ENCODE measurements around the gene SLC8B1.

DNA sequence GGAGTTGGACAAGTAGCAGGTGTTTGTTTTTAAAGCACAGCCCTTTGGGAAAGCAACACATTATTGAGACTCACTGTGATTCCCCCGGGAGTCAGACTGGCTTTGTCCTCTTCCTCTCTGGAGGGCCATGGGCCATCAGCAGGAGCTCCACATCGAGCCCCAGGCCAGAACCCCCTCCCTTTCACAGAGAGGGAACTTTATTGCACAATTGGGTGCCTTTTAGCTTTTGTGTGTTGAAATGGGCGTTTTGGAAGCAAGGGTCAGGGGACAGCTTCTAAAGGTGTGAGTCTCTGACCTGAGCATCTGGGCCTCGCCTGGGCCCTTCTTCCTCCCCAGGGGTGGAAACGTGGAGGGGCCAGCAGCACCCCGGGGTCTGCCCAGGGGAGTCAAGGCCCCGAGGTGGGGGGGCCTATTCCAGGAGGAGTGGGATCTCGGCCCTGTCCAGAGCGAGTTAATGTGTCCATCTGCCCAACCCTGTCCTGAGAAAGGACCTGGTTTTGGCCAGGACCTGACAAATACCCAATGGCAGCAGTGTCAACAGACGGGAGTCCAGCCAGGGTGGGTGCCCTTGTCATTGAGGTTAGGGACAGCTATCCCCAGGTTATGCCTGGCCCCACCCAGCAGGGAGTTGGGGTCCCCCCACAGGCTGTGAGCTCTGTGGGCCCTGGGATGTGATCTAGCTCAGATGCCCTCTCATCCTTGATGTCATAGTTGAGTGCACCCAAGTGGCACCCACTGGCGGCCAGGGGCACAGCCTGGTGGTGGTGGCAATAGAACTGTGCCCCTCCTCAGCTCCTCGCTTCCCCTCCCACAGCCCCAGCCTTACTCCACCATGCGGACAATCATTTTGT, 37.1 kb downstream of the SLC8B1 start:
- no peak for TF ChIP-seq POLR2A (IDR thresholded peaks at IDR 0.05)
- TF ChIP-seq, protein P1, sequence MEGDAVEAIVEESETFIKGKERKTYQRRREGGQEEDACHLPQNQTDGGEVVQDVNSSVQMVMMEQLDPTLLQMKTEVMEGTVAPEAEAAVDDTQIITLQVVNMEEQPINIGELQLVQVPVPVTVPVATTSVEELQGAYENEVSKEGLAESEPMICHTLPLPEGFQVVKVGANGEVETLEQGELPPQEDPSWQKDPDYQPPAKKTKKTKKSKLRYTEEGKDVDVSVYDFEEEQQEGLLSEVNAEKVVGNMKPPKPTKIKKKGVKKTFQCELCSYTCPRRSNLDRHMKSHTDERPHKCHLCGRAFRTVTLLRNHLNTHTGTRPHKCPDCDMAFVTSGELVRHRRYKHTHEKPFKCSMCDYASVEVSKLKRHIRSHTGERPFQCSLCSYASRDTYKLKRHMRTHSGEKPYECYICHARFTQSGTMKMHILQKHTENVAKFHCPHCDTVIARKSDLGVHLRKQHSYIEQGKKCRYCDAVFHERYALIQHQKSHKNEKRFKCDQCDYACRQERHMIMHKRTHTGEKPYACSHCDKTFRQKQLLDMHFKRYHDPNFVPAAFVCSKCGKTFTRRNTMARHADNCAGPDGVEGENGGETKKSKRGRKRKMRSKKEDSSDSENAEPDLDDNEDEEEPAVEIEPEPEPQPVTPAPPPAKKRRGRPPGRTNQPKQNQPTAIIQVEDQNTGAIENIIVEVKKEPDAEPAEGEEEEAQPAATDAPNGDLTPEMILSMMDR (IDR thresholded peaks at IDR 0.05) = no peak
